Measurements from ENCODE around the gene PCDH9.
A peak's percentile ranks its signal among the peaks of the same experiment; 100 is the strongest.

The PCDH9 gene

GRCh38 chr13:66391322-66391721 lies 838.8 kb downstream of the PCDH9 start:
- Histone ChIP-seq H3K4me2 (ENCODE audit: low read depth, low read length, poor library complexity, severe bottlenecking) (no peak overlapping the region), H2AFZ (ENCODE audit: low read depth, low read length, severe bottlenecking) (no peak overlapping the region), H3K27me3 (ENCODE audit: low read length) (no peaks in the 10 kb centered on the region), H4K20me1 (ENCODE audit: low read depth, low read length) (no peaks in the 10 kb centered on the region), H3K9me2 (replicated peaks; ENCODE audit: insufficient read depth, low read length) (no peaks in the 10 kb centered on the region), H3K36me3 (ENCODE audit: low read length) (no peaks in the 10 kb centered on the region), H3K9ac (ENCODE audit: low read length) (no peak overlapping the region), H3K79me2 (ENCODE audit: insufficient read depth, low read length) (no peaks in the 10 kb centered on the region), H3K27ac (ENCODE audit: low read depth, low read length) (no peak overlapping the region), H3K9me3 (ENCODE audit: insufficient read depth, low read length) (no peaks in the 10 kb centered on the region), H3K4me3 (ENCODE audit: insufficient read depth, low read length, poor library complexity, severe bottlenecking) (no peak overlapping the region), H3F3A (ENCODE audit: insufficient read depth) (no peaks in the 10 kb centered on the region)
- TF ChIP-seq CTCF (IDR thresholded peaks at IDR 0.05; ENCODE audit: insufficient read depth, low read length, poor library complexity, severe bottlenecking) (no peak), EZH2phosphoT487 (conservative IDR thresholded peaks at IDR 0.05; ENCODE audit: low read length) (no peak)

GRCh38 chr13:66378894-66379293 lies 851.2 kb downstream of the PCDH9 start:
- TF ChIP-seq CTCF (IDR thresholded peaks at IDR 0.05; ENCODE audit: insufficient read depth, low read length, poor library complexity, severe bottlenecking) (no peak), EZH2phosphoT487 (conservative IDR thresholded peaks at IDR 0.05; ENCODE audit: low read length) (no peak)
- H3K27me3 ChIP-seq (ENCODE audit: low read length), result no peaks in the 10 kb centered on the region
- H4K20me1 ChIP-seq (ENCODE audit: low read depth, low read length), result no peaks in the 10 kb centered on the region
- no peak overlapping the region for H3K4me3 ChIP-seq (ENCODE audit: insufficient read depth, low read length, poor library complexity, severe bottlenecking)
- H3K36me3 ChIP-seq (ENCODE audit: low read length), result no peaks in the 10 kb centered on the region
- H3K9me3 ChIP-seq (ENCODE audit: insufficient read depth, low read length), result no peaks in the 10 kb centered on the region
- peak overlapping the region; percentile 44 for H2AFZ ChIP-seq (ENCODE audit: low read depth, low read length, severe bottlenecking)
- H3K9me2 ChIP-seq (replicated peaks; ENCODE audit: insufficient read depth, low read length), result no peaks in the 10 kb centered on the region
- H3K4me2 ChIP-seq (ENCODE audit: low read depth, low read length, poor library complexity, severe bottlenecking), result no peak overlapping the region
- H3K27ac ChIP-seq (ENCODE audit: low read depth, low read length), result no peak overlapping the region
- H3K9ac ChIP-seq (ENCODE audit: low read length), result no peak overlapping the region
- no peaks in the 10 kb centered on the region for H3K79me2 ChIP-seq (ENCODE audit: insufficient read depth, low read length)
- no peaks in the 10 kb centered on the region for H3F3A ChIP-seq (ENCODE audit: insufficient read depth)

GRCh38 chr13:66377569-66377968 lies 852.6 kb downstream of the PCDH9 start:
- TF ChIP-seq EZH2phosphoT487 (conservative IDR thresholded peaks at IDR 0.05; ENCODE audit: low read length), result no peak
- TF ChIP-seq CTCF (IDR thresholded peaks at IDR 0.05; ENCODE audit: insufficient read depth, low read length, poor library complexity, severe bottlenecking), result no peak
- Histone ChIP-seq H2AFZ (ENCODE audit: low read depth, low read length, severe bottlenecking) (no peak overlapping the region), H3K79me2 (ENCODE audit: insufficient read depth, low read length) (no peaks in the 10 kb centered on the region), H3K27me3 (ENCODE audit: low read length) (no peaks in the 10 kb centered on the region), H3K9me3 (ENCODE audit: insufficient read depth, low read length) (no peaks in the 10 kb centered on the region), H3K27ac (ENCODE audit: low read depth, low read length) (no peak overlapping the region), H3K36me3 (ENCODE audit: low read length) (no peaks in the 10 kb centered on the region), H3K9me2 (replicated peaks; ENCODE audit: insufficient read depth, low read length) (no peaks in the 10 kb centered on the region), H3K9ac (ENCODE audit: low read length) (no peak overlapping the region), H3F3A (ENCODE audit: insufficient read depth) (no peaks in the 10 kb centered on the region), H4K20me1 (ENCODE audit: low read depth, low read length) (no peaks in the 10 kb centered on the region), H3K4me2 (ENCODE audit: low read depth, low read length, poor library complexity, severe bottlenecking) (no peak overlapping the region), H3K4me3 (ENCODE audit: insufficient read depth, low read length, poor library complexity, severe bottlenecking) (no peak overlapping the region)

Data from SU-DHL-6 (cell line).